GM12872 (cell line): ENCODE results near the gene OASL.

Source experiments
- TF ChIP-seq, protein P1 (sequence below): IDR thresholded peaks from 3 replicates; pipeline ENCODE4 v1.5.1; 2011; ENCODE audit warnings: low read depth, mild to moderate bottlenecking, low read length, moderate library complexity; ENCODE audit not compliant: insufficient read depth

OASL gene

DNA sequence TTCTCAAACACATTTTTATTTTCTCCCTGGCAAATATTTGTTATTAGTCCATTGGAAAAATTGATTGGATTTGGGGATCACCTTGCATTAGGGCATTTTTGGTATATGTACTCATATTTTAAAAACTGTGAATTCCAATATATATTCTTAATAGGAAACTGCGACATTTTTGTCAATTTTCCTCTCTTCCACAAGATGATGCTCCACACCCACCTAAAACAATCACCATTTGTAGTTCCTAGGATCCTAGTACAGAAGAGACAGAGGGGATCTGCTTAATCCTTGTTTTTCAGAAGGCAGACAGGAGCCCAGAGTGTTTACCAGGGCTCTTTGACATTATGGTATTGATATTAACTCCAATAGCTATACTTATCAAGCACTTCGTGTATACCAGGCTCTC, 22.8 kb upstream of the OASL start:
- TF ChIP-seq, protein P1, sequence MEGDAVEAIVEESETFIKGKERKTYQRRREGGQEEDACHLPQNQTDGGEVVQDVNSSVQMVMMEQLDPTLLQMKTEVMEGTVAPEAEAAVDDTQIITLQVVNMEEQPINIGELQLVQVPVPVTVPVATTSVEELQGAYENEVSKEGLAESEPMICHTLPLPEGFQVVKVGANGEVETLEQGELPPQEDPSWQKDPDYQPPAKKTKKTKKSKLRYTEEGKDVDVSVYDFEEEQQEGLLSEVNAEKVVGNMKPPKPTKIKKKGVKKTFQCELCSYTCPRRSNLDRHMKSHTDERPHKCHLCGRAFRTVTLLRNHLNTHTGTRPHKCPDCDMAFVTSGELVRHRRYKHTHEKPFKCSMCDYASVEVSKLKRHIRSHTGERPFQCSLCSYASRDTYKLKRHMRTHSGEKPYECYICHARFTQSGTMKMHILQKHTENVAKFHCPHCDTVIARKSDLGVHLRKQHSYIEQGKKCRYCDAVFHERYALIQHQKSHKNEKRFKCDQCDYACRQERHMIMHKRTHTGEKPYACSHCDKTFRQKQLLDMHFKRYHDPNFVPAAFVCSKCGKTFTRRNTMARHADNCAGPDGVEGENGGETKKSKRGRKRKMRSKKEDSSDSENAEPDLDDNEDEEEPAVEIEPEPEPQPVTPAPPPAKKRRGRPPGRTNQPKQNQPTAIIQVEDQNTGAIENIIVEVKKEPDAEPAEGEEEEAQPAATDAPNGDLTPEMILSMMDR, result 0 out of 3 replicates have a peak, but pooled peaks have one; percentile 9

DNA sequence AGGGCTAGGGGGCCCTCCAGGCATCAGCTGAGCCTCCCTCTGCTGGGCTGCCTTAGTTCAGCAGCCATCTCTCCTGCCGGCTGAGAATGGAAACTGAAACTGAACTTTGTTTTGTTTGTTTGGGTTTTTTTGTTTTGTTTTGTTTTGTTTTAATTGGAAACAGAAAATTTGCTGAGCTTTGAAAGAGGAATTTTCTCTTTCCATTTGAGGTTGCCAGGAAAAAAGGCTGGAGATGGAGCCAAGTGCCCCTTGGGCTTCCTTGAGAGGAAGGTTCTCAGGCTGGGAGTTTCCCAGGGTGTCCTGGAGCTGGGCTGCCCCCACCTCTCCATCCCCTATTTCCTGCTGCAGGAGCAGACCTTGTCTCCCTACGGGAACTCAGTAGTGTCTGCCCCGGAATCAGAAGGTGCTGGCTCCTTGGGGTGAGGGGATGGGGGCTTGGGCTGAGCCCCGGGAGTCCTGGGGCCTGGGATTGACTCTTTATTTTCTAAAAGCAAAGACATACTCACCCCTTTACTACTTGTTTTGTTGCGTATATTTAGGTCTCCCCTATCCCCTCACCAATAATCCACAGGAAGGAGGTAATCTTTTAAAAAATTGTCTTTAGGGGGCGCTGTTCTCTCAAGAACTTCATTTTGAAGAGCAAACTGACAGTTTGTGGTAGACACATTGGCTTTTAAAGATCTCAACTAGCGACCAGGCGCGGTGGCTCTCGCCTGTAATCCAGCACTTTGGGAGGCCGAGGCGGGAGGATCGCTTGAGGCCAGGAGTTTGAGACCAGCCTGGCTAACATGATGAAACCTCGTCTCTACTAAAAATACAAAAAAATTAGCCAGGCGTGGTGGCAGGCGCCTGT, 21.3 kb upstream of the OASL start:
- TF ChIP-seq, protein P1, result peak; percentile 71

DNA sequence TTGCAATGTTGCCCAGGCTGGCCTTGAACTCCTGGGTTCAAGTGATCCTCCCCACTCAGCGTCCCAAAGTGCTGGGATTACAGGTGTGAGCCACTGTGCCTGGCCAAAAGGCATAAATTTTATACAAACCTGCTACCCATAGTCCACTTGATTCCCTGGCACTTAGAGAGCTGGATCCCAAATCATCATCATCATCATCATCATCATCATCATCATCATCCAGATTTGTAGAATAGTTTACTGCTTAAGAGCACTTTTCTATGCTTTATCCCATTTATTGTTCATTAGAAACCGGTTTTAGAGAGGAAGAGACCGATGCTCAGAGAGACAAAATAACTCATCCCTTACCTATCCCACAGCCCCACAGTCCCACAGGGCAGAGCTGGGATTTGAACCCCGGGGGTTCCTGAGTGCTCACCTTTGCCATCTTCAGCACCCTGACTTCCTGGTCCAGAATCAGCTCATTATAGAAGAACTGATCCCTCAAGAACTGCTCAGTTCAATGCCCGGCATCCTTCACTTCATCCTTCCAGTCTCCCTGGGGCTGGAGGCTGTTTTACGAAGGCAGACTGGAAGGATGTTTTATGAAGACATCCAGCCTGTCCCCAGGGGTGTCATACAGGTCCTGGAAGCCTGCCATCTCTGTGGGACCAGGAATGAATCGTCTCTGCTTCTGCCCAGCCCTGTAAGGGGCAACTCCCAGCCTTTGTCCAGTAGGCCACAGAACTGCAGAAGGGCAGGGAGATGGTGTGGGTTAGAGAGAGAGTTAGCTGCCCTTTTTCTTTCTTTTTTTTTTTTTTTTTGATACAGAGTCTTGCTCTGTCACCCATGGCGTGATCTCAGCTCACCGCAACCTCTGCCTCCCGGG, 20.2 kb upstream of the OASL start:
- TF ChIP-seq, protein P1, result no peak

DNA sequence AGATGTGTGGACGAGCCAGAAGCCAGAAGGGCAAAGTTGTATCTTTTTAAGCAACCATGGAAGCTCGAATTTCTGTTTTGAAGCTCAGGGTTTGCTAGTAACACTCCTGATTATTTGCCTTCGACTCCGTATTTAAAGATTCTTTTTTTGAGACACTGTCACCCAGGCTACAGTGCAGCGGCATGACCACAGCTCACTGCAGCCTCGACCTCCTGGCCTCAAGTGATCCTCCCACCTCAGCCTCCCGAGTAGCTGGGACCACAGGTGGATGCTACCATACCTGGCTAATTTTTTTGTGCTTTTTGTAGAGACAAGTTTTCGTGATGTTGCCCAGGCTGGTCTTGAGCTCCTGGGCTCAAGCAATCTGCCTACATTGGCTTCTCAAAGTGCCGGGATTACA, 18.7 kb upstream of the OASL start:
- TF ChIP-seq, protein P1, result no peak

DNA sequence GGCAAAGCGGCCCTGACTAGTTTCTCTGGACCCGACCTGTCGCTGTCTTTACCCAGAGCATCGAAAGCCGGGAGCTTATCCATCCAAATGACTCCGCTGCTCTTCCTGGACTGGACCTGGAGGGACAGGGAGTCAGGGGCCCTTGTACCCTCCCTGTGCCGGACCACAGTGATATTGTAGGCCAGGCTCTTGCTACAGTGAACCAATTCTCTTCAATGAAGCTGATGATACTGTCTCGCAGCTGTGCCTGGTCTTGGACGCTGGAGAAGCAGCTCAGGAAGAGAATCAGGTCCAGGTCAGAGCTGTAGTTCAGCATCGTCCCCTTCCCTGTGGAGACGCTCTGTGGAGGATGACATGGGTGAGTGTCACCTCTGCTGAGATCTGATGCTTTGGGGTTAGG, 14.7 kb upstream of the OASL start:
- TF ChIP-seq, protein P1, result no peak

DNA sequence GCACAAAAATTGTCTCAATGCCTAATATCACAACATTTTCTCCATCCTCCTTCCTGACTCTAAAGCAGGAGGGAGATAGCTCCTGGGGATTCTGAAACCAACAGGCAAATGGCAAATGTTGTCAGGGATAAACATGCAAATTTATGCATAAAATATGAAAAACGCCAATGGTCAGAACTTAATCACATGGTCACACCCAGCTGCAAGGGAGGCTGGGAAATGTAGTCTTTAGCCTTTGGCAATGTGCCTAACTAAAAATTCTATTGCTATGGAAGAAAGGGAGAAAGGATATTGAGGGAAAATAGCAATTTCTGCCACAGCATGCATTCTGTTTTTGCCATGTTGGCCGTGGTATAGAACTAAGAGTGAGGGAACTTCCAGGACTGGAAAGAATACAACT, 11.7 kb upstream of the OASL start:
- TF ChIP-seq, protein P1, result no peak

DNA sequence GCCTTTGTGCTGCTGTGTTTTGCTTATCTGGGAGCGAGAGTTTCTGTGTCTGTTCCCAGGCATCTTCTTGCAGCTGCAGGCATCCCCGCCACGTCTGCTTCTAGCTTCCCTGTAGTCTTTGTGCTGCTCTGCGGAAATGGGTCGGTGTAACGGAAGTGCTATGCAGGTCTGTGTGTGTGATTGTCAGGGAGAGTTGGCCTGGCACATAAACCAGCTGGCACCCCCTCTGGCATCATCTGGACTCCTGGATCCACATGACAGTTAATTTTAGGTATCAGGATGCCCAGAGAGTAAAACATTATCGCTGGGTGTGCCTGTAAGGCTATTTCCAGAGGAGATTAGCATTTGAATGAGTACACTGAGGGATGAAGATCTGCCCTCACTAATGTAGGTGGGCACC, 9.4 kb upstream of the OASL start:
- TF ChIP-seq, protein P1, result no peak
